Heart right ventricle (tissue), 16 donors: ENCODE results near the gene TTL. TPM values are rescaled to one million over a fixed set of nuclear protein-coding genes. Genes with fewer than 3 reads are reported as not detected.

Experiments used
- ATAC-seq, 8 donors: fragments of 200-7000 bp; cut with Tn5 transposase; one replicate each; pipeline ENCODE4 v1.9.1; 2020; ENCODE audit warnings: mild to moderate bottlenecking in 8 of 8, moderate library complexity in 8 of 8, moderate number of reproducible peaks in 1 of 8
- DNase-seq, 2 donors: peaks; one replicate each; pipeline ENCODE4 v3.0.0-alpha.2; 2020
- H3K27ac ChIP-seq, 10 donors: fragments of 200-600 bp; sonication (generic) in 2 of 10; one replicate each; pipeline versions ENCODE4 v1.5.0 to v1.8.0; 2020 to 2022; ENCODE audit warnings: mild to moderate bottlenecking in 3 of 10
- H3K27me3 ChIP-seq, 7 donors: fragments of 200-600 bp; one replicate each; pipeline ENCODE4 v1.8.0; 2021 to 2022; ENCODE audit warnings: mild to moderate bottlenecking in 2 of 7
- H3K36me3 ChIP-seq, 9 donors: fragments of 200-600 bp; sonication (generic) in 1 of 9; one replicate each; pipeline versions ENCODE4 v1.5.0 to v1.8.0; 2020 to 2022; ENCODE audit warnings: mild to moderate bottlenecking in 2 of 9
- H3K4me1 ChIP-seq, 9 donors: fragments of 200-600 bp; sonication (generic) in 1 of 9; one replicate each; pipeline versions ENCODE4 v1.5.0 to v1.8.0; 2020 to 2022; ENCODE audit warnings: mild to moderate bottlenecking in 4 of 9
- H3K4me3 ChIP-seq, 10 donors: fragments of 200-600 bp; sonication (generic) in 2 of 10; one replicate each; pipeline versions ENCODE4 v1.5.0 to v1.8.0; 2020 to 2022; ENCODE audit warnings: mild to moderate bottlenecking in 7 of 10, moderate library complexity in 2 of 10
- H3K9me3 ChIP-seq, 11 donors: fragments of 200-600 bp in 10 of 11; sonication (generic) in 2 of 11; one replicate each; pipeline versions ENCODE4 v1.5.0 to v1.8.0; 2013 to 2022; ENCODE audit warnings: mild to moderate bottlenecking in 2 of 11, control low read depth in 1 of 11, moderate library complexity in 1 of 11
- WGBS, 2 donors: extraction: QIAGEN DNeasy Blood & Tissue Kit; methylation state at CpG; one replicate each; pipeline ENCODE4 v1.1.7; 2013; ENCODE audit warnings: inconsistent platforms in 1 of 2; 5-methylcytosine and 5-hydroxymethylcytosine counted together
- intact Hi-C, 10 donors: fragments of 100-400 bp; cut with DNase I; formaldehyde crosslinking; loops; one replicate each; pipeline versions ENCODE4 v1.11.1 to v1.14.2; 2022
- polyA plus RNA-seq, 2 donors: library from polyadenylated mRNA; stranded (reverse); fragments of 200-250 nt; gene quantifications; one replicate each; pipeline ENCODE4 v1.2.3, GENCODE V29; 2013
- total RNA-seq, 10 donors: library from RNA; stranded (reverse); fragmentation: NEBNext Ultra II Directional in 3 of 10; extraction: Animal tissue kit (Norgen Biotek cat#: 25700) in 3 of 10; gene quantifications; one replicate each; pipeline versions ENCODE4 v1.2.1 to v1.2.4, GENCODE V29; 2021 to 2023
- TF ChIP-seq, protein P1 (sequence below), 9 donors: fragments of 200-600 bp; sonication (generic) in 2 of 9; IDR thresholded peaks; one replicate each; pipeline versions ENCODE4 v1.5.0 to v1.8.0; 2021 to 2022; ENCODE audit warnings: antibody characterized with exemption in 9 of 9, mild to moderate bottlenecking in 5 of 9, moderate library complexity in 1 of 9
- donor health status: Arrhythmogenic right ventricular cardiomyopathy.
- donor health status: ischemic (EF 13 %, LVEDD 7.1; RV severe dilation, severe dysfunction).
- donor health status: healthy with polysubstance abuse.
- donor health status: DM: no; HTN: yes; CAD: no.
- donor health status: DM: no; HTN: no; CAD: no.
- donor health status: ischemic (EF 25% LVEDD 6.9; RV normal size, moderate dysfunction).
- donor health status: ischemic (EF 25% LVEDD 5.7; RV mildly dilated, moderate dysfunction).
- donor health status: healthy.
- donor health status: DM: yes; HTN: yes; CAD: no.
- donor health status: Ischemic cardiomyopathy.
- donor health status: ischemic (EF 35%, LVEDD 5.7; RV mildly dilated, moderate dysfunction).
- donor health status: nonischemic (EF 11% LVEDD 7.7; RV severe dilation, severe dysfunction).
- donor health status: DM: yes; HTN: yes; CAD: no.
- donor health status: PGD.
- donor health status: ischemic (EF 29% LVEDD 5.4; RV normal size, mild dysfunction).
- donor health status: nonischemic (EF 23%, LVEDD 6.1; RV moderate dilation, normal function).

TTL gene
- total and polyA plus RNA-seq, 12 donors = 12.9 to 54.5 (median 46.4) TPM

- ATAC-seq (no peak), DNase-seq (no peak)
- intact Hi-C loops = no loop called here
- Histone ChIP-seq H3K9me3 (peaks cover 0 to 15% (median 0%) of the 10 kb centered on the region in 11 donors), H3K36me3 (peaks cover 0 to 98% (median 66%) of the 10 kb centered on the region in 9 donors), H3K4me1 (no peaks in the 10 kb centered on the region), H3K4me3 (no peak overlapping the region), H3K27ac (no peak overlapping the region), H3K27me3 (no peaks in the 10 kb centered on the region)
- TF ChIP-seq, protein P1, sequence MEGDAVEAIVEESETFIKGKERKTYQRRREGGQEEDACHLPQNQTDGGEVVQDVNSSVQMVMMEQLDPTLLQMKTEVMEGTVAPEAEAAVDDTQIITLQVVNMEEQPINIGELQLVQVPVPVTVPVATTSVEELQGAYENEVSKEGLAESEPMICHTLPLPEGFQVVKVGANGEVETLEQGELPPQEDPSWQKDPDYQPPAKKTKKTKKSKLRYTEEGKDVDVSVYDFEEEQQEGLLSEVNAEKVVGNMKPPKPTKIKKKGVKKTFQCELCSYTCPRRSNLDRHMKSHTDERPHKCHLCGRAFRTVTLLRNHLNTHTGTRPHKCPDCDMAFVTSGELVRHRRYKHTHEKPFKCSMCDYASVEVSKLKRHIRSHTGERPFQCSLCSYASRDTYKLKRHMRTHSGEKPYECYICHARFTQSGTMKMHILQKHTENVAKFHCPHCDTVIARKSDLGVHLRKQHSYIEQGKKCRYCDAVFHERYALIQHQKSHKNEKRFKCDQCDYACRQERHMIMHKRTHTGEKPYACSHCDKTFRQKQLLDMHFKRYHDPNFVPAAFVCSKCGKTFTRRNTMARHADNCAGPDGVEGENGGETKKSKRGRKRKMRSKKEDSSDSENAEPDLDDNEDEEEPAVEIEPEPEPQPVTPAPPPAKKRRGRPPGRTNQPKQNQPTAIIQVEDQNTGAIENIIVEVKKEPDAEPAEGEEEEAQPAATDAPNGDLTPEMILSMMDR (IDR thresholded peaks at IDR 0.05) = no peak
- WGBS, 2 donors = 89% methylated on average over 7 of the region's 7 CpGs
These were observed 90.0 kb downstream of the TTL start for GRCh38 chr2:112572005-112572404.

GRCh38 chr2:112577756-112578155 is 95.8 kb downstream of the TTL start:
- H3K4me1 ChIP-seq = peaks cover 0 to 13% (median 7%) of the 10 kb centered on the region in 9 donors
- 39 to 44% methylated on average over 5 of the region's 5 CpGs for whole genome bisulfite sequencing, 2 donors
- no peaks in the 10 kb centered on the region for H3K27me3 ChIP-seq
- TF ChIP-seq, protein P1 (IDR thresholded peaks at IDR 0.05) = peak in 1 of 9 donors; percentile 5
- ATAC-seq (no peak), DNase-seq (no peak)
- H3K4me3 ChIP-seq = no peak overlapping the region
- peaks cover 0 to 40% (median 20%) of the 10 kb centered on the region in 9 donors for H3K36me3 ChIP-seq
- H3K9me3 ChIP-seq = no peaks in the 10 kb centered on the region
- no peak overlapping the region for H3K27ac ChIP-seq
- intact Hi-C loops = no loop called here

DNA sequence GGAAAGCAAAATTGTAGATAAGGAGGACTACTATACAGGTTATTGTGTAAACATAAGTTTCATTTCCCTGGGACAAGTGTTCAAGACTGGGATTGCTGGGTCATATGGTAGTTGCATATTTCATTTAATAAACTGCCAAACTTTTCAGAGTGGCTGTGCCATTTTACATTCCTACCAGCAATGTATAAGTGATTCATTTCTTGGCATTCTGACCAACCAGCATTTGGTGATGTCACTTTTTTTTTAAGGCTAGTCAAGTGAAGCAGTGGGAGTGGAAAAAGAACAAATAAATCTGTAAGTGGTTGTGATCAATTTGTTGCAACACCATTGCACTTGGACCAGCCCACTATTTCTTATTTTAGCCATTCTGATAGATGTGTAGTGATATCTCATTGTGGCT is 97.3 kb downstream of the TTL start:
- H3K4me1 ChIP-seq = peaks cover 0 to 24% (median 10%) of the 10 kb centered on the region in 9 donors
- no peak overlapping the region for H3K27ac ChIP-seq
- H3K4me3 ChIP-seq = no peak overlapping the region
- DNase-seq (no peak), ATAC-seq (no peak)
- H3K36me3 ChIP-seq = peaks cover 0 to 26% (median 9%) of the 10 kb centered on the region in 9 donors
- no peaks in the 10 kb centered on the region for H3K9me3 ChIP-seq
- intact Hi-C loops = no loop called here
- H3K27me3 ChIP-seq = no peaks in the 10 kb centered on the region
- TF ChIP-seq, protein P1 (IDR thresholded peaks at IDR 0.05) = no peak

DNA sequence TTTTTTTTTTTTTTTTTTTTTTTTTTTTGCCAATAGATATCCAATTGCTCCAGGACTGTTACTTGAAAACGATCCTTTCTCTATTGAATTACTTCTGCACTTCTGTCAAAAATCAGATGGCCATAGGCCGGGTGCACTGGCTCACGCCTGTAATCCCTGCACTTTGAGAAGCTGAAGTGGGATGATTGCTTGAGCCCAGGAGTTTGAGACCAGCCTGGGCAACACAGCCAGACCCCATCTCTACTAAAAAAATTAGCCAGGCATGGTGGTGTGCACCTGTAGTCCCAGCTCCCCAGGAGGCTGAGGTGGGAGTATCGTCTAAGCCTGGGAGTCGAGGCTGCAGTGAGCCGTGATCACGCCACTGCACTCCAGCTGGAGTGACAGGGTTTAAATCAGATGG is 98.1 kb downstream of the TTL start:
- ATAC-seq = no peak
- TF ChIP-seq, protein P1 (IDR thresholded peaks at IDR 0.05) = no peak
- intact Hi-C loops = loop anchor here in 8 of 10 donors (5.0 to 10.0 kb wide), 5 partner anchors 95 to 528 kb away; partner anchors contain the start of genes TTL (in 6 of the 8) and ZC3H8 (in 1 of the 8)

More for the DNA sequence above, 98.1 kb downstream of the TTL start:
- H3K9me3 ChIP-seq = no peaks in the 10 kb centered on the region
- peaks cover 0 to 27% (median 15%) of the 10 kb centered on the region in 9 donors for H3K4me1 ChIP-seq
- 91 to 93% methylated on average over 7 of the region's 7 CpGs for WGBS, 2 donors
- peaks cover 0 to 17% (median 3%) of the 10 kb centered on the region in 9 donors for H3K36me3 ChIP-seq
- H3K27me3 ChIP-seq = no peaks in the 10 kb centered on the region
- DNase-seq = no peak
- H3K27ac ChIP-seq = no peak overlapping the region
- H3K4me3 ChIP-seq = no peak overlapping the region
